Measurements from ENCODE around the gene ACOX3. TPM values are rescaled to one million over a fixed set of nuclear protein-coding genes. Genes with fewer than 3 reads are reported as not detected.

Gene ACOX3
- total RNA-seq, 1 donor from 2014 or later: 16.6 TPM

- no peaks in the 10 kb centered on the region for H3K9me3 Mint-ChIP-seq
- no peaks in the 10 kb centered on the region for H3K27me3 Mint-ChIP-seq (ENCODE audit: low read depth)
- H3K36me3 Mint-ChIP-seq (ENCODE audit: low read depth): no peaks in the 10 kb centered on the region
- no peak for TF ChIP-seq CTCF (conservative IDR thresholded peaks at IDR 0.05)
- peak overlapping the region; percentile 82 for H3K27ac Mint-ChIP-seq (ENCODE audit: unreplicated experiment)
- no peak overlapping the region for H3K4me3 Mint-ChIP-seq
- no peaks in the 10 kb centered on the region for H3K4me1 Mint-ChIP-seq
- no peak for DNase-seq (ENCODE audit: low read depth, low spot score)
Observed at GRCh38 chr4:8419222-8420041, 21.1 kb downstream of the ACOX3 start.

DNA sequence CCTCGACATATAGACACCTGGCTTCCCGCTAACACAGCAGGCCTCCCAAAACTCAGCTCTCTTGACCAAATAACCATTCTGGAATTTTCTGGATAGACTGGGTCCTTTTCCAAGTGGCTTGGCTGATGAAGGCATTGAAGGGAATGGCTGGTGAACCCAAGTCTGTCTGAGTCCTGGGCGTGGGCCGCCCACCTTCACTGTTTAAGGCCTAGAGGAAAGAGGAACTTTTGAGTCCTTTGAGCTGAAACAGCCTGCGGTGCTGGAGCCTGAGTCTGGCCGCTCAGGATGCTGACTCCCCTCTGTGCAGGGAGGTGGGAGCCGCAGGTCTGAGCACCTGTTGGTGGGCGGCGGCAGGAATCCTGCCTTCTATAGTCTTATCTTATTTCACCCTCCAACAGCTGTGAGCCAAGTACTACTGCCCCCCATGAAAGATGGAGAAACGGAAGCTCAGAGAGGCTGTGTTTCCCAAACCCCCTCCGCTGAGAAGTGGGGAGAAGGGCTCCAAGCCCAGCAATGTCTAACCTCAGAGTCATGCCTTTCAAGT lies 23.4 kb downstream of the ACOX3 start:
- no peak for DNase-seq (ENCODE audit: low read depth, low spot score)
- TF ChIP-seq CTCF (conservative IDR thresholded peaks at IDR 0.05): no peak
- H3K27ac Mint-ChIP-seq (ENCODE audit: unreplicated experiment): no peak overlapping the region
- H3K27me3 Mint-ChIP-seq (ENCODE audit: low read depth): no peaks in the 10 kb centered on the region
- H3K9me3 Mint-ChIP-seq: no peaks in the 10 kb centered on the region
- no peaks in the 10 kb centered on the region for H3K4me1 Mint-ChIP-seq
- H3K4me3 Mint-ChIP-seq: no peak overlapping the region
- peaks cover 3% of the 10 kb centered on the region for H3K36me3 Mint-ChIP-seq (ENCODE audit: low read depth)

DNA sequence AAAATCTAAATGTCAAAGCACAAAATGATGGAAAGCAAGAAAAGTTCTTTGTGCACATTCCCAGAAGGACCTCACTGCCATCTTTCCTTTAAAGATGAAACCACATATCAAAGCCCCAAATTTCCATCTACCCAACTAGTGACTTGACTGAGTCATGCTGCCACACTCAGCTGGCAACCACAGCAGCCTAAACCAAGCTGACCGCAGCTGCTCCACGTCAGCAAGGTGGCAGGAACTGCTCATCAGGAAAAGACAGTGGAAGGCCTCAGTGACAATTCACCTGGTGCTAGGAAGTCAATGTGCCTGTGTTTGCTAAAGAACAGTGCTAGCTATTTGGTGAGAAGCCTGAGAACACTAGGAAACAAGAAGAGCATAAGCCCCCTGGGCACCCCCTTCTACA lies 26.1 kb downstream of the ACOX3 start:
- no peak overlapping the region for H3K4me3 Mint-ChIP-seq
- H3K9me3 Mint-ChIP-seq: no peaks in the 10 kb centered on the region
- TF ChIP-seq CTCF (conservative IDR thresholded peaks at IDR 0.05): no peak
- H3K27me3 Mint-ChIP-seq (ENCODE audit: low read depth): no peaks in the 10 kb centered on the region
- H3K4me1 Mint-ChIP-seq: peaks cover 5% of the 10 kb centered on the region
- no peak overlapping the region for H3K27ac Mint-ChIP-seq (ENCODE audit: unreplicated experiment)
- DNase-seq (ENCODE audit: low read depth, low spot score): no peak
- H3K36me3 Mint-ChIP-seq (ENCODE audit: low read depth): peaks cover 3% of the 10 kb centered on the region

DNA sequence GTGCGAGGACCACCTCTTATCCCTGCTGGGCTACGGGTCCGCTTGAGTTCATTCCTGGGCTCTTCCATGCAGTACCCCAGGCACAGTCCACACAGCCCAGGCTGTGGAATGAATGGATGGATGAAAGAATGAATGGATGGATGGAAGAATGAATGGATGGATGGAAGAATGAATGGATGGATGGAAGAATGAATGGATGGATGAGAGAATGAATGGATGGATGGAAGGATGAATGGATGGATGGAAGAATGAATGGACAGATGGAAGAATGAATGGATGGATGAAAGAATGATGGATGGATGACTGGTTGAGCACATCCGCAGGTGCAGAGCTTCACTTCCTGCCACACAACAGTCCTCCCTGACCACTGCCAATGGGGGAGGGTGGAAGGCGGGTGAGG lies 28.2 kb downstream of the ACOX3 start:
- peaks cover 5% of the 10 kb centered on the region for H3K4me1 Mint-ChIP-seq
- peaks cover 3% of the 10 kb centered on the region for H3K36me3 Mint-ChIP-seq (ENCODE audit: low read depth)
- no peak for TF ChIP-seq CTCF (conservative IDR thresholded peaks at IDR 0.05)
- H3K9me3 Mint-ChIP-seq: no peaks in the 10 kb centered on the region
- DNase-seq (ENCODE audit: low read depth, low spot score): no peak
- H3K4me3 Mint-ChIP-seq: no peak overlapping the region
- H3K27me3 Mint-ChIP-seq (ENCODE audit: low read depth): no peaks in the 10 kb centered on the region
- no peak overlapping the region for H3K27ac Mint-ChIP-seq (ENCODE audit: unreplicated experiment)

DNA sequence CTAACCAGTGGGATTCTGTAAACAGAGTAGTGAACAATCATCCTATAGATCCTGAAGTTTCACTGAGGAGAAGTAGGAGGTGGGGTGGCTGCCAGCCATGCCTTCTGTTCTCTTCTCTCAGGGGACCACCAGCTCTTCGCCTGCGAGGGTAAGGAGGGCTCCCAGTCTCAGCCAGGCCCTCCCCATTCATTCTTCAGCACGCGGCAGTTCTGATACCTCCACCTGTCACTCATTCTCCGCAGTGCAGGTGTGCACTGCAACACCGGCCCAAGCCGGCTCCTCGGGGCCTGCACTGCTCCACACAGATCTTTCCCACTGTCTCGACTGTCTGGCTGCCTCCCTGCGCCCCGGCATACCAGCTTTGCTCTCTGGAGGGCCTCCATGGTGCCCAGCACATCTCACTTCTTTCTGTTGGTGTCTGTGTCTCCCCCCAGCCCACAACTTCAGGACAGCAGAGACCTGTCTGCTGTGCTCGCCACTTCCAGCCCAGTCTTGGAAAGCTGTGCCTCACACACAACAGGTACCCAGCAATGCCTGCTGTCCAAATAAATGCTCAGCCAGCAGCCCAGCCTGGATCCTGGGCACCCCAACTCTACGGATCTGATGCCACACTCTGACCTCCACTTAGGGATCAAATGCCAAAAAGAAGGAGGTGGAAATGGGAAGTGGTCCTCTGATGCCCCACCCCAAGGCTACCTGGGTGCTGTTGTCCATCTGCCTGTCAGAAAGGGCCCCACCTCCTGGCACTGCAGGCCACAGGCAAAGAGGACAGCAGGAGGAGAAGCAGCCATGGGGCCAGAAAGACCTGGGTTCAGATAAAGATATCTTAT lies 29.0 kb downstream of the ACOX3 start:
- no peak for TF ChIP-seq CTCF (conservative IDR thresholded peaks at IDR 0.05)
- H3K4me3 Mint-ChIP-seq: no peak overlapping the region
- no peak for DNase-seq (ENCODE audit: low read depth, low spot score)
- peaks cover 5% of the 10 kb centered on the region for H3K4me1 Mint-ChIP-seq
- H3K36me3 Mint-ChIP-seq (ENCODE audit: low read depth): peaks cover 4% of the 10 kb centered on the region
- no peaks in the 10 kb centered on the region for H3K27me3 Mint-ChIP-seq (ENCODE audit: low read depth)
- H3K9me3 Mint-ChIP-seq: peaks cover under 1% of the 10 kb centered on the region
- H3K27ac Mint-ChIP-seq (ENCODE audit: unreplicated experiment): no peak overlapping the region

Measured in neural crest cell (in vitro differentiated cells).